ENCODE measurements around the gene HSD11B2.

DNA sequence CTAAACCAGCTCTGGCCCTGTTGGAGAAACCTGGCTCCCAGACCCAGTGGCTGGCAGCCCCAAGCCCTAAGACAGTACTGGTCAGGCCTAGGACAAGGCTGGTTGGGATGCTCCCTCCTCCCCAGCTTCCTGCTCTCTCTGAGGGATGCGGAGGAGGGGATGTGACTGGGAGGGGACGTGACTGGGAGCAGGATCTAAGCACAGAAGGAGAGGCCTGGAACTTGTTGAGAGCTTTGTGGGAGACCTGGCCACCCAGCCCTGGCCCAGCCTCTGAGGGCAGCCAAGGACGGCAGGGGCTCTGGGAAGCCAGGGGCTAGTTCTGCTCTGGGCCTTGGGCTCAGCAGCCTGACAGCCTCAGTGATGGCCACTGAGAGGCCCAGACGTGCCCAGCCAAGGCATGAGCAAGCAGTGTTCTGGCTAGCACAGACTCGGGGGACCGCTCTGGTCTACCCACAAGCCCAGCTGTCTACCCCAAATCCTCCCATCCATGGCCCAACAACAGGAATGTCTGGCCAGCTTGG, 27.3 kb downstream of the HSD11B2 start:
- TF ChIP-seq, protein P1, sequence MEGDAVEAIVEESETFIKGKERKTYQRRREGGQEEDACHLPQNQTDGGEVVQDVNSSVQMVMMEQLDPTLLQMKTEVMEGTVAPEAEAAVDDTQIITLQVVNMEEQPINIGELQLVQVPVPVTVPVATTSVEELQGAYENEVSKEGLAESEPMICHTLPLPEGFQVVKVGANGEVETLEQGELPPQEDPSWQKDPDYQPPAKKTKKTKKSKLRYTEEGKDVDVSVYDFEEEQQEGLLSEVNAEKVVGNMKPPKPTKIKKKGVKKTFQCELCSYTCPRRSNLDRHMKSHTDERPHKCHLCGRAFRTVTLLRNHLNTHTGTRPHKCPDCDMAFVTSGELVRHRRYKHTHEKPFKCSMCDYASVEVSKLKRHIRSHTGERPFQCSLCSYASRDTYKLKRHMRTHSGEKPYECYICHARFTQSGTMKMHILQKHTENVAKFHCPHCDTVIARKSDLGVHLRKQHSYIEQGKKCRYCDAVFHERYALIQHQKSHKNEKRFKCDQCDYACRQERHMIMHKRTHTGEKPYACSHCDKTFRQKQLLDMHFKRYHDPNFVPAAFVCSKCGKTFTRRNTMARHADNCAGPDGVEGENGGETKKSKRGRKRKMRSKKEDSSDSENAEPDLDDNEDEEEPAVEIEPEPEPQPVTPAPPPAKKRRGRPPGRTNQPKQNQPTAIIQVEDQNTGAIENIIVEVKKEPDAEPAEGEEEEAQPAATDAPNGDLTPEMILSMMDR (conservative IDR thresholded peaks at IDR 0.05 in 1 of 2, IDR thresholded peaks at IDR 0.05 in 1 of 2; ENCODE audit: extremely low read depth in 1 of 2, insufficient read depth in 1 of 2, low read depth in 1 of 2, low read length in 2 of 2) = no peak
- no peak for TF ChIP-seq EZH2 (IDR thresholded peaks at IDR 0.05; ENCODE audit: borderline replicate concordance, low read length)

All from mammary epithelial cell (primary cell).